Heart left ventricle (tissue), 13 donors: ENCODE data around the gene FOXM1.

Experiments used
- CTCF ChIP-seq, 12 donors: fragments of 200-600 bp; sonication (generic) in 4 of 12; IDR thresholded peaks; one replicate each; pipeline versions ENCODE4 v1.5.0 to v1.8.0; 2018 to 2022; ENCODE audit warnings: antibody characterized with exemption in 12 of 12, mild to moderate bottlenecking in 5 of 12
- POLR2A ChIP-seq, 2 donors: fragments of 450-650 bp; IDR thresholded peaks; one replicate each; pipeline ENCODE4 v1.6.1; 2017; ENCODE audit warnings: antibody characterized with exemption in 2 of 2, mild to moderate bottlenecking in 2 of 2, moderate library complexity in 2 of 2
- donor health status: ischemic (EF 13 %, LVEDD 7.1; RV severe dilation, severe dysfunction).
- donor health status: DM: no; HTN: yes; CAD: no.
- donor health status: DM: no; HTN: no; CAD: no.
- donor health status: ischemic (EF 25% LVEDD 6.9; RV normal size, moderate dysfunction).
- donor health status: ischemic (EF 25% LVEDD 5.7; RV mildly dilated, moderate dysfunction).
- donor health status: ischemic (EF 35%, LVEDD 5.7; RV mildly dilated, moderate dysfunction).
- donor health status: nonischemic (EF 11% LVEDD 7.7; RV severe dilation, severe dysfunction).
- donor health status: DM: yes; HTN: yes; CAD: no.
- donor health status: PGD.
- donor health status: ischemic (EF 29% LVEDD 5.4; RV normal size, mild dysfunction).
- donor health status: nonischemic (EF 23%, LVEDD 6.1; RV moderate dilation, normal function).

- TF ChIP-seq CTCF (IDR thresholded peaks at IDR 0.05) (no peak), POLR2A (IDR thresholded peaks at IDR 0.05) (no peak)
Observed at GRCh38 chr12:2835691-2836403, 41.1 kb downstream of the FOXM1 start.
